ENCODE results near the gene EHMT1.

GRCh38 chr9:137665226-137665625, 46.4 kb downstream of the EHMT1 start:
- TF ChIP-seq ERF (CRISPR knock-in tag; IDR thresholded peaks at IDR 0.05) (no peak), ZNF263 (CRISPR knock-in tag; IDR thresholded peaks at IDR 0.05) (no peak), PAF1 (CRISPR knock-in tag; IDR thresholded peaks at IDR 0.05) (no peak), SP1 (IDR thresholded peaks at IDR 0.05) (no peak), SP1 (CRISPR knock-in tag; IDR thresholded peaks at IDR 0.05) (no peak), ZNF703 (CRISPR knock-in tag; IDR thresholded peaks at IDR 0.05; ENCODE audit: borderline replicate concordance) (no peak), POLR2AphosphoS5 (IDR thresholded peaks at IDR 0.05; ENCODE audit: low read depth, low read length) (no peak), ZNF224 (CRISPR knock-in tag; IDR thresholded peaks at IDR 0.05) (no peak), ZNF7 (CRISPR knock-in tag; IDR thresholded peaks at IDR 0.05) (no peak), FOXM1 (CRISPR knock-in tag; IDR thresholded peaks at IDR 0.05) (no peak), ATF4 (CRISPR knock-in tag; IDR thresholded peaks at IDR 0.05) (no peak), ZNF704 (CRISPR knock-in tag; IDR thresholded peaks at IDR 0.05; ENCODE audit: borderline replicate concordance) (no peak), ZNF282 (IDR thresholded peaks at IDR 0.05; ENCODE audit: partially characterized antibody) (no peak)

Measured in HepG2 (cell line).